Measurements from ENCODE around the gene SNU13. TPM values are rescaled to one million over a fixed set of nuclear protein-coding genes. Genes with fewer than 3 reads are reported as not detected.

The SNU13 gene
- total RNA-seq, 1 experiment from 2014 or later: 283 TPM

GRCh38 chr22:41725510-41726110, 36.9 kb upstream of the SNU13 start (continued):
- TF ChIP-seq ZNF274 (IDR thresholded peaks at IDR 0.05; ENCODE audit: low read depth, low read length) (no peak), ZFX (IDR thresholded peaks at IDR 0.05) (no peak), RAD21 (IDR thresholded peaks at IDR 0.05; ENCODE audit: low read depth) (no peak), ELF1 (IDR thresholded peaks at IDR 0.05; ENCODE audit: borderline replicate concordance, low read depth) (no peak), FOSL1 (IDR thresholded peaks at IDR 0.05; ENCODE audit: low read depth) (no peak)

DNA sequence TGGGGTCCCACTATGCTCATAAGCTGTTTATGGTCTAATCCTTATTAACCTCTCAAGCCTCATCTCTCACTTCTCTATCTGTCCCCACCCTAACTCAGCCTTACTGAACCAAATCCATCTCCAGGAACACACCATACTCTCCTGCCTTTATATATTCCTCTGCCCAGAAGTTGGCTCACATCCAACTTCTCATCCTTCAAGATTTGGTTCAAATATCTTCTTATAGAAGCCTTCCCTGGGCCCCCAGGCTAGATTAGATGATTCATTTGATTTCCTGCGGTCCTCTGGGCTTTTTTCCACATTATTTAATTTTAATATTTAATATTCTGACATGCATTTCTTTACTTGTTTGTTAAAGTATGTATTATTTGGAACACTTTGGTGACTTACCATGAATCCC, 33.8 kb upstream of the SNU13 start:
- POLR2A ChIA-PET: no interaction called here
- ATAC-seq: no peak

More for the DNA sequence above, 33.8 kb upstream of the SNU13 start:
- Histone ChIP-seq H3K4me1 (ENCODE audit: control insufficient read depth in 1 of 2, insufficient read depth in 2 of 2, low read length in 2 of 2) (peaks cover 3 to 9% of the 10 kb centered on the region in 2 experiments; a peak in 1 of 4 replicates), H3K4me3 (replicated peaks in 1 of 2; ENCODE audit: low read depth in 1 of 2, low read length in 2 of 2) (no peak overlapping the region), H3K27ac (ENCODE audit: low read depth, low read length) (no peak overlapping the region), H3K79me2 (ENCODE audit: insufficient read depth, low read length) (no peaks in the 10 kb centered on the region), H3K9me3 (ENCODE audit: control insufficient read depth in 1 of 2, insufficient read depth in 1 of 2, low read depth in 1 of 2, low read length in 2 of 2) (no peaks in the 10 kb centered on the region), H3K36me3 (ENCODE audit: control insufficient read depth in 1 of 2, insufficient read depth in 2 of 2, low read length in 2 of 2) (no peaks in the 10 kb centered on the region), H4K20me1 (ENCODE audit: insufficient read depth) (no peaks in the 10 kb centered on the region), H3K9ac (ENCODE audit: low read length) (no peak overlapping the region), H2AFZ (ENCODE audit: low read depth, low read length, poor library complexity, severe bottlenecking) (no peak overlapping the region), H3K27me3 (ENCODE audit: insufficient read depth, low read length) (no peaks in the 10 kb centered on the region), H3K4me2 (ENCODE audit: low read length) (no peak overlapping the region), H3K9me2 (ENCODE audit: insufficient read depth) (no peaks in the 10 kb centered on the region)
- intact Hi-C loops (cut with micrococcal nuclease): no loop called here
- DNase-seq (ENCODE audit: low read depth, low spot score): no peak
- BruUV-seq (replicated peaks): no TSS peak
- no peak for TF ChIP-seq JUND (IDR thresholded peaks at IDR 0.05)
- no peak for TF ChIP-seq EGR1 (IDR thresholded peaks at IDR 0.05; ENCODE audit: low read depth)
- no peak for TF ChIP-seq RAD21 (IDR thresholded peaks at IDR 0.05; ENCODE audit: low read depth)
- TF ChIP-seq SRF (IDR thresholded peaks at IDR 0.05; ENCODE audit: low read depth): no peak
- TF ChIP-seq, protein P1, sequence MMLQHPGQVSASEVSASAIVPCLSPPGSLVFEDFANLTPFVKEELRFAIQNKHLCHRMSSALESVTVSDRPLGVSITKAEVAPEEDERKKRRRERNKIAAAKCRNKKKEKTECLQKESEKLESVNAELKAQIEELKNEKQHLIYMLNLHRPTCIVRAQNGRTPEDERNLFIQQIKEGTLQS (IDR thresholded peaks at IDR 0.05): no peak
- no peak for TF ChIP-seq POLR2AphosphoS5 (IDR thresholded peaks at IDR 0.05; ENCODE audit: low read depth, low read length)
- no peak for TF ChIP-seq ZNF274 (IDR thresholded peaks at IDR 0.05; ENCODE audit: low read depth, low read length)
- no peak for TF ChIP-seq CBX3 (IDR thresholded peaks at IDR 0.05; ENCODE audit: low read depth)
- no peak for TF ChIP-seq SP1 (IDR thresholded peaks at IDR 0.05; ENCODE audit: low read depth)
- TF ChIP-seq CTCF (IDR thresholded peaks at IDR 0.05 in 2 of 3, conservative IDR thresholded peaks at IDR 0.05 in 1 of 3; ENCODE audit: borderline replicate concordance in 1 of 3, insufficient read depth in 1 of 3, low read depth in 2 of 3, low read length in 2 of 3): no peak
- no peak for TF ChIP-seq FOSL1 (IDR thresholded peaks at IDR 0.05; ENCODE audit: low read depth)
- no peak for TF ChIP-seq EZH2 (IDR thresholded peaks at IDR 0.05)
- TF ChIP-seq TCF7L2 (IDR thresholded peaks at IDR 0.05; ENCODE audit: borderline replicate concordance, extremely low read depth, insufficient read depth, insufficient read length): no peak
- no peak for TF ChIP-seq SIN3A (IDR thresholded peaks at IDR 0.05; ENCODE audit: low read depth)
- TF ChIP-seq YY1 (IDR thresholded peaks at IDR 0.05; ENCODE audit: extremely low read depth, insufficient replicate concordance, low read depth, low read length): no peak
- no peak for TF ChIP-seq ZFX (IDR thresholded peaks at IDR 0.05)
- TF ChIP-seq POLR2A (IDR thresholded peaks at IDR 0.05; ENCODE audit: borderline replicate concordance, extremely low read depth, insufficient read depth, insufficient read length): no peak
- no peak for TF ChIP-seq ELF1 (IDR thresholded peaks at IDR 0.05; ENCODE audit: borderline replicate concordance, low read depth)
- TF ChIP-seq EZH2phosphoT487 (IDR thresholded peaks at IDR 0.05; ENCODE audit: borderline replicate concordance): no peak
- TF ChIP-seq, protein P2, sequence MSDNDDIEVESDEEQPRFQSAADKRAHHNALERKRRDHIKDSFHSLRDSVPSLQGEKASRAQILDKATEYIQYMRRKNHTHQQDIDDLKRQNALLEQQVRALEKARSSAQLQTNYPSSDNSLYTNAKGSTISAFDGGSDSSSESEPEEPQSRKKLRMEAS (IDR thresholded peaks at IDR 0.05): no peak
- ChIA-PET RAD21 (ENCODE audit: low non-redundant PET in 1 of 2, low total read pairs in 2 of 2, uncharacterized antibody in 2 of 2, unreplicated experiment in 2 of 2) (no interaction called here), CTCF (no interaction called here)
